Measurements from ENCODE around the gene MMUT. TPM values are rescaled to one million over a fixed set of nuclear protein-coding genes. Genes with fewer than 3 reads are reported as not detected.
"Not testable (repeated sequence)": the region's sequence is repeated elsewhere in the genome, so short reads cannot be mapped to it uniquely, and the experiment has no call there.

The MMUT gene
- total RNA-seq, 1 donor from 2014 or later, result 11.9 TPM

GRCh38 chr6:49423817-49424216 lies 39.2 kb downstream of the MMUT start:
- peak in 1 of 2 donors; percentile 20 for DNase-seq (ENCODE audit: low read depth in 2 of 2)

- DNase-seq (ENCODE audit: low read depth in 2 of 2), result no peak
Observed at GRCh38 chr6:49416195-49416594, 46.9 kb downstream of the MMUT start.

GRCh38 chr6:49415358-49415757 lies 47.7 kb downstream of the MMUT start:
- no peak for DNase-seq (ENCODE audit: low read depth in 2 of 2)

- DNase-seq (ENCODE audit: low read depth in 2 of 2), result no peak
Observed at GRCh38 chr6:49410564-49410963, 52.5 kb downstream of the MMUT start.

- DNase-seq (ENCODE audit: low read depth in 2 of 2), result peak; percentile 45 to 69
Observed at GRCh38 chr6:49409951-49410542, 53.0 kb downstream of the MMUT start.

- DNase-seq (ENCODE audit: low read depth in 2 of 2), result no peak
Observed at GRCh38 chr6:49406250-49406970, 56.6 kb downstream of the MMUT start.

GRCh38 chr6:49401063-49401462 lies 62.0 kb downstream of the MMUT start:
- DNase-seq (ENCODE audit: low read depth in 2 of 2), result no peak

- DNase-seq (ENCODE audit: low read depth in 2 of 2), result not testable (repeated sequence)
Observed at GRCh38 chr6:49386667-49387508, 76.2 kb downstream of the MMUT start.

- no peak for DNase-seq (ENCODE audit: low read depth in 2 of 2)
Observed at GRCh38 chr6:49384904-49385303, 78.1 kb downstream of the MMUT start.

Other genes with a start within 250 kb of the MMUT start
- gene CENPQ, start 117 bp upstream of the MMUT start, total RNA-seq, result 2.9 and 3.1 TPM in 2 replicates
- not detected in 2 replicates for gene GLYATL3, start 36.7 kb upstream of the MMUT start, total RNA-seq
- gene C6orf141, start 87.4 kb upstream of the MMUT start, total RNA-seq, result 23.4 and 45.5 TPM in 2 replicates
- gene RHAG, start 173.6 kb upstream of the MMUT start, total RNA-seq, result not detected in 2 replicates

Measured in dermis microvascular lymphatic vessel endothelial cell (primary cell).